IMR-90 (cell line): ENCODE measurements around the gene USP10. TPM values are rescaled to one million over a fixed set of nuclear protein-coding genes. Genes with fewer than 3 reads are reported as not detected.

ENCODE experiments used
- ATAC-seq: fragments of 200-7000 bp; cut with Tn5 transposase; 2 replicates; pipeline ENCODE4 v1.9.1; 2020; ENCODE audit warnings: low read depth, mild to moderate bottlenecking, moderate library complexity
- BruUV-seq: library from RNA; stranded (reverse); fragments of 400-500 nt; replicated peaks from 2 replicates; lab custom pipeline; 2021; lab: Mats Ljungman, UMichigan
- CTCF ChIA-PET: fragments of 300-600 bp; formaldehyde crosslinking; extraction: SDS; loops from one replicate; lab custom pipeline; 2021; ENCODE audit warnings: antibody characterized with exemption; lab: Yijun Ruan, JAX
- POLR2A ChIA-PET: fragments of 300-600 bp; sonication (Branson Sonifier 250); formaldehyde crosslinking; loops from one replicate; lab custom pipeline; 2022; ENCODE audit warnings: antibody characterized with exemption; ENCODE audit not compliant: unreplicated experiment; lab: Charles Lee
- DNase-seq: peaks from one replicate; pipeline ENCODE4 v3.0.0; 2013
- H2AFZ ChIP-seq: replicated peaks from 2 replicates; pipeline ENCODE3; 2013; ENCODE audit warnings: low read length, mild to moderate bottlenecking; ENCODE audit not compliant: poor library complexity
- H2AK5ac ChIP-seq: 2 replicates; pipeline ENCODE4 v1.6.1; 2013; ENCODE audit warnings: low read depth, low read length, inconsistent platforms
- H2AK9ac ChIP-seq: replicated peaks from 2 replicates; pipeline ENCODE3; 2013; ENCODE audit warnings: mild to moderate bottlenecking, low read depth, low read length, moderate library complexity; ENCODE audit not compliant: poor library complexity
- H2BK120ac ChIP-seq: 2 replicates; pipeline ENCODE4 v1.6.1; 2013; ENCODE audit warnings: low read depth, low read length, inconsistent platforms
- H2BK15ac ChIP-seq: 3 replicates; pipeline ENCODE4 v1.6.1; 2013; ENCODE audit warnings: low read depth, low read length, inconsistent platforms
- H2BK20ac ChIP-seq: 2 replicates; pipeline ENCODE4 v1.6.1; 2013; ENCODE audit warnings: low read depth, mild to moderate bottlenecking, inconsistent platforms, low read length, moderate library complexity
- H2BK5ac ChIP-seq: 2 replicates; pipeline ENCODE4 v1.6.1; 2013; ENCODE audit warnings: mild to moderate bottlenecking, low read depth, low read length, inconsistent platforms; ENCODE audit not compliant: poor library complexity, severe bottlenecking
- H3K14ac ChIP-seq: replicated peaks from 2 replicates; pipeline ENCODE4 v1.6.1; 2013; ENCODE audit warnings: low read depth, low read length, inconsistent platforms
- H3K18ac ChIP-seq: 2 replicates; pipeline ENCODE4 v1.6.1; 2013; ENCODE audit warnings: low read depth, low read length, control low read depth
- H3K23ac ChIP-seq: 2 replicates; pipeline ENCODE4 v1.6.1; 2013; ENCODE audit warnings: low read depth, low read length, inconsistent platforms
- H3K27ac ChIP-seq: 2 replicates; pipeline ENCODE4 v1.5.1; 2013; ENCODE audit warnings: mild to moderate bottlenecking, control low read depth, low read length; ENCODE audit not compliant: insufficient read depth
- H3K27me3 ChIP-seq: 2 replicates; pipeline ENCODE4 v1.6.1; 2013; ENCODE audit warnings: low read length; ENCODE audit not compliant: control insufficient read depth, insufficient read depth
- H3K36me3 ChIP-seq: 2 replicates; pipeline ENCODE4 v1.6.1; 2013; ENCODE audit warnings: low read length, mixed read lengths; ENCODE audit not compliant: control insufficient read depth, insufficient read depth
- H3K4ac ChIP-seq: 2 replicates; pipeline ENCODE4 v1.6.1; 2013; ENCODE audit warnings: low read depth, low read length, inconsistent platforms
- H3K4me1 ChIP-seq: 2 replicates; pipeline ENCODE4 v1.6.1; 2013; ENCODE audit warnings: low read length, mixed read lengths; ENCODE audit not compliant: control insufficient read depth, insufficient read depth
- H3K4me2 ChIP-seq: 2 replicates; pipeline ENCODE4 v1.6.1; 2013; ENCODE audit warnings: low read depth, mild to moderate bottlenecking, control low read depth, low read length, moderate library complexity
- H3K4me3 ChIP-seq: 2 replicates; pipeline ENCODE4 v1.5.1; 2013; ENCODE audit warnings: low read depth, mild to moderate bottlenecking, control low read depth, low read length, moderate library complexity; ENCODE audit not compliant: insufficient read depth
- H3K56ac ChIP-seq: 2 replicates; pipeline ENCODE4 v1.6.1; 2013; ENCODE audit warnings: low read length, inconsistent platforms; ENCODE audit not compliant: insufficient read depth; ENCODE audit errors: extremely low read depth
- H3K79me1 ChIP-seq, 2 experiments: 2 replicates each; pipeline ENCODE4 v1.6.1; 2013; ENCODE audit warnings: low read length in 2 of 2, inconsistent platforms in 1 of 2, low read depth in 1 of 2
- H3K9ac ChIP-seq: 2 replicates; pipeline ENCODE4 v1.6.1; 2013; ENCODE audit warnings: low read depth, low read length, control low read depth
- H3K9me1 ChIP-seq: 2 replicates; pipeline ENCODE4 v1.6.1; 2013; ENCODE audit warnings: low read length, inconsistent platforms; ENCODE audit not compliant: insufficient read depth
- H3K9me3 ChIP-seq: 2 replicates; pipeline ENCODE4 v1.6.1; 2013; ENCODE audit warnings: low read length; ENCODE audit not compliant: control insufficient read depth, insufficient read depth
- H4K20me1 ChIP-seq: 2 replicates; pipeline ENCODE4 v1.6.1; 2013; ENCODE audit warnings: low read length, inconsistent platforms; ENCODE audit not compliant: insufficient read depth
- H4K5ac ChIP-seq: 2 replicates; pipeline ENCODE4 v1.6.1; 2013; ENCODE audit warnings: mild to moderate bottlenecking, low read depth, low read length, control low read depth
- H4K8ac ChIP-seq, 2 experiments: 2 replicates each; pipeline ENCODE4 v1.6.1; 2013; ENCODE audit warnings: low read depth in 2 of 2, low read length in 2 of 2, control low read depth in 1 of 2, inconsistent platforms in 1 of 2
- H4K91ac ChIP-seq: 2 replicates; pipeline ENCODE4 v1.6.1; 2013; ENCODE audit warnings: low read depth, low read length, inconsistent platforms; ENCODE audit not compliant: insufficient read depth
- CEBPB ChIP-seq: IDR thresholded peaks from 2 replicates; pipeline ENCODE4 v1.6.1; 2012; ENCODE audit warnings: low read depth, low read length, improper control_type of control experiment
- FOS ChIP-seq: fragments of 150-350 bp; IDR thresholded peaks from 2 replicates; pipeline ENCODE4 v1.6.1; 2016; ENCODE audit warnings: low read depth, low read length
- MAZ ChIP-seq: IDR thresholded peaks from 2 replicates; pipeline ENCODE4 v1.6.1; 2012; ENCODE audit warnings: low read depth, mild to moderate bottlenecking, low read length, improper control_type of control experiment, moderate library complexity, borderline replicate concordance
- RAD21 ChIP-seq: IDR thresholded peaks from 2 replicates; pipeline ENCODE4 v1.6.1; 2012; ENCODE audit warnings: low read length, improper control_type of control experiment
- RCOR1 ChIP-seq: IDR thresholded peaks from 2 replicates; pipeline ENCODE4 v1.6.1; 2012; ENCODE audit warnings: mild to moderate bottlenecking, low read length, improper control_type of control experiment; ENCODE audit not compliant: insufficient replicate concordance
- RFX5 ChIP-seq: IDR thresholded peaks from 2 replicates; pipeline ENCODE4 v1.8.0; 2012; ENCODE audit warnings: low read depth, mild to moderate bottlenecking, low read length, moderate library complexity
- SMC3 ChIP-seq: fragments of 150-350 bp; IDR thresholded peaks from 2 replicates; pipeline ENCODE4 v1.6.1; 2016; ENCODE audit warnings: low read depth, mild to moderate bottlenecking, antibody characterized with exemption, low read length, moderate library complexity
- WGBS, 2 experiments: methylation state at CpG; one replicate each; pipeline versions ENCODE4 v1.1.5 to v1.1.7; 2013; ENCODE audit warnings: missing lambda C conversion rate in 2 of 2; ENCODE audit not compliant: insufficient read length in 1 of 2; ENCODE audit errors: extremely low coverage in 2 of 2; 5-methylcytosine and 5-hydroxymethylcytosine counted together
- dilution Hi-C: fragments of 300-500 bp; cut with HindIII; formaldehyde crosslinking; loops from one replicate; pipeline ENCODE4 v1.14.3; 2018; ENCODE audit warnings: low sequenced_read_pairs; ENCODE audit not compliant: unreplicated experiment
- in situ Hi-C: fragments of 300-500 bp; cut with MboI; formaldehyde crosslinking; loops from 3 replicates; pipeline ENCODE4 v1.14.3; 2019; ENCODE audit warnings: low sequenced_read_pairs, inconsistent platforms, mixed read lengths
- intact Hi-C: fragments of 100-400 bp; cut with micrococcal nuclease; formaldehyde crosslinking; loops from 2 replicates; pipeline ENCODE4 v1.10.0; 2022
- polyA plus RNA-seq, 3 experiments: library from polyadenylated mRNA; depleted of rRNA; stranded (reverse); fragments of >200 nt; gene quantifications; 2 replicates each; pipeline ENCODE4 v1.2.3, GENCODE V29; 2012; ENCODE audit warnings: low replicate concordance in 1 of 3
- total RNA-seq: library from RNA; depleted of rRNA; stranded (reverse); fragments of >200 nt; gene quantifications from 2 replicates; pipeline ENCODE4 v1.2.3, GENCODE V29; 2012
- TF ChIP-seq, protein P1 (sequence below): conservative IDR thresholded peaks from 2 replicates; pipeline ENCODE4 v1.5.1; 2012; ENCODE audit warnings: mild to moderate bottlenecking, low read depth, low read length, improper control_type of control experiment

Gene USP10
- total and polyA plus RNA-seq, 2 of the 4 experiments (the other 2 are of a cell fraction), result 54.3 to 79.0 TPM

DNA sequence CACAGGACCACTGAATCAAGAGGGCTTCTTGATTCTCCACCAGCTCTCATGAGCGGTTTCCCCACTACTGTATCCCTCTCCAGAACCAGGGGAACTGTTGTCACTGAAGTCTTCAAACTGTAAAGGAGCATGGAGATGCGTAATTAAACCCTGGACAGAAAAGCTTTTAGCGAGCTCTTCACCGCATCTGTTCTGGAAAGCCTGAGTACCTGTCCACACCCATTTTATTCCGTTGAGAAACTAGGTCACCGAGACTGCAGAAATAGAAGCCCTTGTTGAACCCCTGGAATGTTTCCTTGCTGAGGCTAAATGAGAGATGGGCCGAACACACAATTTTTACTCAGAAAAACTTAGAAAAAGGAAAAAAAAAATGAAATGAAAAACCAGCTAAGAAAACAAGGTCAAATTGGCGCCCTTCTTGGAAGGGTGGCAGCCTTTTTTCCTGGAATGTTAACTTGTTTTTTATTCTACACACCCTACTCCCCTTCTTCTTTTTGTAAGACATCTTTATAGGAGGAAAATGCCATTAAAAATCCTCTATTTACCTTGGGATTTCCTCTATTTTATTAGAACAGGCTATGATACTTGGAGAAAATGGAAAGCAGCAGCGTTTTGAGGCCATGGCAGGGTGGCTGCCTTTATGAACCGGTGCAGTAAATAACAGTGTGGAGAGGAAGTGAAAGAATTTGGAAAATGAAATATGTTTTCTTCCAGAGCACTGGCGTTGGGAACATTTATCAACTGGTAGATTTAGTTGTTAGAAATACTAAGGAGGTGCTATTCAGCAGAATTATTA, 67.4 kb downstream of the USP10 start (continued):
- no peak for TF ChIP-seq MAZ

DNA sequence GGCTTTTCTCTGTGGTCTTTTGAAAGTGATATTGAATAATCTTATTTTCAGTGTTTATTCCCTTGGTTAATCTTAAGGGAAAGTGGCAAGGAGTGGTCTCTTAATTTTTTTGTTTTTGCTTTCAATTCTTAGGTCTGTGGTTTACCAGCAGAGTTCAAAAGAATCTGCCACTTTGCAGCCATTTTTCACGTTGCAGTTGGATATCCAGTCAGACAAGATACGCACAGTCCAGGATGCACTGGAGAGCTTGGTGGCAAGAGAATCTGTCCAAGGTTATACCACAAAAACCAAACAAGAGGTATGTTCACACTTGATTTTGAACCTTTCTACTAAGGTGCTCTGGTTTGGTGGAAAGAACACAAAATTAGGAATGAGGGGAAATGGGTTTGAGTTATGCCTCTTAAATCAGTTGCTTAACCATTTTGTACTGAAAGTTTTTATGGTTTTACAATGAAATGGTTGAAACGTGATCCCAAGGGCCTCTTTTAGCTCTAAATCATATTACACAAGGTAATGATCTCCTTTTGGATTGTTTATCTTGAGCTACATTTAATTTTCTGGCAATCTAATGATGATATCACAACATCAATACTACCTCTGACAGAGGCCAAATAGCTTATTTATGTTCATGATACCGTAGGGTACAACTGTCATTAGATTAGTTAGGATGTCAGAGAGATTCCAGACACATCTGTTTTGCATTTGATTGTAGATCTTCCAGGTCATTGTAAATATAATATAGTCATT, 68.4 kb downstream of the USP10 start:
- Histone ChIP-seq H3K4me1 (peaks cover 24% of the 10 kb centered on the region), H3K79me1 (peaks cover 37 to 70% of the 10 kb centered on the region in 2 experiments; a peak in 3 of 4 replicates)
- dilution Hi-C loops, result no loop called here

More for the DNA sequence above, 68.4 kb downstream of the USP10 start:
- ChIA-PET POLR2A (no interaction called here), CTCF (interaction anchor here (0.9 to 1.0 kb wide), 2 partner anchors 13 to 30 kb away, joined by 3 read pairs; no protein-coding TSS in a partner anchor)
- H2AFZ ChIP-seq, result no peak overlapping the region
- no peaks in the 10 kb centered on the region for H3K27me3 ChIP-seq
- H3K4me3 ChIP-seq, result no peak overlapping the region
- WGBS, 2 experiments, result no CpG with 5 or more reads among the region's 4 CpGs
- no peak overlapping the region for H3K14ac ChIP-seq
- H3K4me2 ChIP-seq, result no peak overlapping the region
- H2BK120ac ChIP-seq, result no peak overlapping the region
- no peaks in the 10 kb centered on the region for H4K20me1 ChIP-seq
- H3K27ac ChIP-seq, result peak overlapping the region; percentile 52; the same call in 1 of the 2 replicates
- no peak overlapping the region for H3K56ac ChIP-seq
- no peak overlapping the region for H2AK9ac ChIP-seq
- H2BK15ac ChIP-seq, result no peak overlapping the region
- no peak overlapping the region for H4K8ac ChIP-seq
- TF ChIP-seq FOS, result no peak
- no peak for TF ChIP-seq RCOR1
- no peak for TF ChIP-seq RAD21
- no peak for TF ChIP-seq RFX5
- no peak for TF ChIP-seq SMC3
- no peak for TF ChIP-seq CEBPB
- TF ChIP-seq, protein P1, sequence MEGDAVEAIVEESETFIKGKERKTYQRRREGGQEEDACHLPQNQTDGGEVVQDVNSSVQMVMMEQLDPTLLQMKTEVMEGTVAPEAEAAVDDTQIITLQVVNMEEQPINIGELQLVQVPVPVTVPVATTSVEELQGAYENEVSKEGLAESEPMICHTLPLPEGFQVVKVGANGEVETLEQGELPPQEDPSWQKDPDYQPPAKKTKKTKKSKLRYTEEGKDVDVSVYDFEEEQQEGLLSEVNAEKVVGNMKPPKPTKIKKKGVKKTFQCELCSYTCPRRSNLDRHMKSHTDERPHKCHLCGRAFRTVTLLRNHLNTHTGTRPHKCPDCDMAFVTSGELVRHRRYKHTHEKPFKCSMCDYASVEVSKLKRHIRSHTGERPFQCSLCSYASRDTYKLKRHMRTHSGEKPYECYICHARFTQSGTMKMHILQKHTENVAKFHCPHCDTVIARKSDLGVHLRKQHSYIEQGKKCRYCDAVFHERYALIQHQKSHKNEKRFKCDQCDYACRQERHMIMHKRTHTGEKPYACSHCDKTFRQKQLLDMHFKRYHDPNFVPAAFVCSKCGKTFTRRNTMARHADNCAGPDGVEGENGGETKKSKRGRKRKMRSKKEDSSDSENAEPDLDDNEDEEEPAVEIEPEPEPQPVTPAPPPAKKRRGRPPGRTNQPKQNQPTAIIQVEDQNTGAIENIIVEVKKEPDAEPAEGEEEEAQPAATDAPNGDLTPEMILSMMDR, result no peak
- in situ Hi-C loops (no loop called here), intact Hi-C loops (no loop called here)
- H2BK20ac ChIP-seq, result no peak overlapping the region
- H3K36me3 ChIP-seq, result peaks cover 55% of the 10 kb centered on the region
- no peaks in the 10 kb centered on the region for H3K9me3 ChIP-seq
- ATAC-seq (no peak), DNase-seq (no peak)
- H4K91ac ChIP-seq, result no peak overlapping the region
- no peak overlapping the region for H2AK5ac ChIP-seq
- H3K23ac ChIP-seq, result no peak overlapping the region
- H3K18ac ChIP-seq, result peak overlapping the region; percentile 53
- BruUV-seq, result no TSS peak
- no peak overlapping the region for H2BK5ac ChIP-seq
- H3K9me1 ChIP-seq, result peaks cover 21% of the 10 kb centered on the region
- H4K5ac ChIP-seq, result no peak overlapping the region
- H3K9ac ChIP-seq, result no peak overlapping the region
- H3K4ac ChIP-seq, result no peak overlapping the region
